HG03460 (cell line): ENCODE data around the gene CDHR5.
A peak's percentile ranks its signal among the peaks of the same experiment; 100 is the strongest.
"Not testable (repeated sequence)": the region's sequence is repeated elsewhere in the genome, so short reads cannot be mapped to it uniquely, and the experiment has no call there.

ENCODE experiments used
- ATAC-seq: cut with Tn5 transposase; IDR thresholded peaks from one replicate; pipeline ENCODE4 v1.9.1; 2021; ENCODE audit not compliant: unreplicated experiment

The CDHR5 gene

GRCh38 chr11:587978-588380 lies 36.8 kb downstream of the CDHR5 start:
- no peak for ATAC-seq

DNA sequence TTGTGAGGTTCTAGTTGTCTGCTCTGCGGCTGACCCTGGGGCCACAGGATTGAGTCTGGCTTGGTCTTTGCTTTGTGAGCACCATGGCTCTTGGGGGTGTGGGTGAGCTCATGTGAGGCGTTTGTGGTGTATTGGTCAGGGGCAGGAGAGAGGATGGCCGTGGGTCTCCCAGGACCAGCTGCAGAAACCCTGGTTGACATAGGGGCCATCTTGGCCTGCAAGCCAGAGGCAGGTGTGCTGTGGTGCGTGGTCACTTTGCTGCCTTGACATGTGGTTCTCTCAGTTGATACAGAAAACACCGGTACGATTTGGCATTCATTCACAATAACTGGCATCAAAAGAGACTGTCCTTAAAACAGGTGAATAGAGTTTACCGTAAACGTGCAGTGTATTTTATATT lies 37.2 kb downstream of the CDHR5 start:
- no peak for ATAC-seq

- ATAC-seq, result no peak
These were observed 38.1 kb downstream of the CDHR5 start for GRCh38 chr11:586376-587316.

DNA sequence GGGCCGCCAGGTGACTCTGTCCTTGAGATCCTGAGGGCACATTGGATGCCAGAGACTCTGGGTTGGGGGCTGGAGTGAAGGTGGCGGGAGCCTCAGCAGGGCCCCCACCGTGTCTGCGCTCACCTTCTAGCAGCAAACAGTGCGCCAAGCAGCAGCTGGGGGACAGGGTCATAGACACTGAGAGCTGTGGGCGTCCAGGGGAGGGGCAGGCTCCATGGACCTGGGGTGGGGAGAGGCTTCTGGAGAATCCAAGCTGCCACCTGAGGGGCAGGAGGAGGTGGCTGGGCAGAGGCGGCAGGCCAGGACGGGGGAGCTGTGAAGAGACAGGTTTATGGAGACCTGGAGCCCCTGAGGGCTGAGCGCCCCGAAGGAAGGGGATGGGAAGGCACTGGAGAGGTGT lies 40.5 kb downstream of the CDHR5 start:
- no peak for ATAC-seq

- ATAC-seq, result no peak
These were observed 43.0 kb downstream of the CDHR5 start for GRCh38 chr11:581752-582151.

GRCh38 chr11:581342-581741 lies 43.4 kb downstream of the CDHR5 start:
- no peak for ATAC-seq

DNA sequence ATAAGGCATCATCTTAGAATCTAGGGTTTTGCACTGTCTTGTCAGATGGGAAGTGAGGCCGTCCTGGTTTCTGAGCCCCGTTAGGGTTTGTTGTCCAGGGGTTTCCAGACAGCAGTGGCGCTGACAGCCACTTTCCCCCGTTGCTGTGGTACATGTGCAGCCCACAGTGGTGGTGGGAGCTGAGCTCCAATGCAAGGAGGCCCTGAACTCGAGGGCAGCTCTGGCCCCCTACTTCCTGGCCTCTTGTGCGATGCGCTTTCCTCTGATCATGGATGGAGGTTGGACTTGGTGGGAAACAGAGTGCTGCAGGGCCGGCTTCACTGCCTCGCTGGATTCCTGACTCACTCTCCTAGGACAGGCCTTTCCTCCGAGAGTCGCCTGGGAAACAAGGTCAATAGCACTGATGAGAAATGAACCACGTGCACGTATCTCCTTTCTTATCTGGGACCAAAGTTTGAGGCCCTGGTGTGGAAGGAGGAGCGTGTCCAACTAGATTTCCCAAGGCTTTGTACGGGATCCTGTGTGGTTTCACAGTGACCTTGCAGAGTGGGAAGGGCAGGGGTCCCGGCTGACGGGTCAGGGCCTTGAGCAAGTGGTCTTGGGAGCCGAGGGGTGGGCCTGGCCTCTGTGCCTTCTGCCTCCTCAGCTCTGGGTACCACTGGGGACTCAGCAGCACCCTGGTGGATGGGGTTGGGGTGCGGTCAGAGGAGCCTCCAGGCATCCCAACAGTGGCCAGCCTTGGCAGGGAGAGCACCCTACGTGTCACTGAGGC lies 44.7 kb downstream of the CDHR5 start:
- ATAC-seq, result no peak

GRCh38 chr11:578276-579035 lies 46.3 kb downstream of the CDHR5 start:
- no peak for ATAC-seq

DNA sequence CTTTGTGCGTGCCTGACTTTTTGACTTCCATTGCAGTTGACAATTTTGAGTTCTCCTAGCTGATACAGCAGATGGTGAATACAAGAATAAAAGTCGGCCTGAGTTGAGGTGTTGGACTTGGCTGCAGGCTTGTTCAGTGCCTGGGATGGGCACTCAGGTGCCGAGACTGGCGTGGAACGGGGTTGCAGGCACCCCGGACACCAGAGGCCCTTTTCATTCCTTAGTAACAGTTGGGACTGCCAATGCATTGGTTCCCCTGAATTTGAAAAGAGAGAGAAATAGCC lies 47.2 kb downstream of the CDHR5 start:
- no peak for ATAC-seq

- ATAC-seq, result no peak
These were observed 47.7 kb downstream of the CDHR5 start for GRCh38 chr11:576811-577610.

DNA sequence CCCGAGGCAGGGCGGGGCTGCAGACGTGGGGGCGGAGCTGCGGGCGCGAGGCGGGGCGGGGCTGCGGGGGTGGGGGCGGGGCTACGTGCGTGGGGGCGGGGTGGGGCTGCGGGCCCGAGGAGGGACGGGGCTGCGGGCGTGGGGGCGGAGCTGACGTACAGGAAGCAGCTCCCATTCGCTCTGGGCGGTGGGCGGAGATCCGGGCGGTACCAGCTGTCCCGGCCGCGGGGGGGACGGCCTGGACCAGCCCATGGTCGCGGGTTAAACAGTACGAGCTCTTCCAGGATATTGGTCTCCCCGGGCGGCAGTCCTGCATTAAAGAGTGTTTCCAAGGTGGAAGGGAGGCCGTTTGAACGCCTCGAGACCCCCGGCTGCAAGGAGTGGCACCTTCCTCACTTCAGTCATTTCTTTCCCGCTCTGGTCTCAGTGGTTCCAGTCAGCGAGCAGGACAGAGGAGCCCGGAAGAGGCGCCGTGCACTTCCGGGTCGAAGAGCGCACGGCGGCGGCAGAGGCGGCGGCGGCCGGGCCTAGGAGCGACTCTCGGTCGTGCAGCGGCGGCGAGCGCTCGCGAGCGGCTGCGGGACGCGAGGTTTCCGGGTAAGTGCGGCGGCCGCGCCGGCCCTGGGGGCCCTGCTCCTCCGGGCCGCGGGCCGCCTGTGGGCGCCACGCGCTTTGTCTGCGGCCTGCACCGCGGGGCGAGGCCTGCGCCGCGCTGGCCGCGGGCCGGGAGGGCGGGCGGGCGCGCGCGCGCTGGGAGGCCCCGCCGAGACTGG lies 48.6 kb downstream of the CDHR5 start, which contains the start of gene PHRF1:
TSS of gene PHRF1 (plus strand) at position 475 of the 773 bp plus-strand sequence. CDS start 5,043 bp downstream, outside the sequence.
- peak; percentile 84 for ATAC-seq

DNA sequence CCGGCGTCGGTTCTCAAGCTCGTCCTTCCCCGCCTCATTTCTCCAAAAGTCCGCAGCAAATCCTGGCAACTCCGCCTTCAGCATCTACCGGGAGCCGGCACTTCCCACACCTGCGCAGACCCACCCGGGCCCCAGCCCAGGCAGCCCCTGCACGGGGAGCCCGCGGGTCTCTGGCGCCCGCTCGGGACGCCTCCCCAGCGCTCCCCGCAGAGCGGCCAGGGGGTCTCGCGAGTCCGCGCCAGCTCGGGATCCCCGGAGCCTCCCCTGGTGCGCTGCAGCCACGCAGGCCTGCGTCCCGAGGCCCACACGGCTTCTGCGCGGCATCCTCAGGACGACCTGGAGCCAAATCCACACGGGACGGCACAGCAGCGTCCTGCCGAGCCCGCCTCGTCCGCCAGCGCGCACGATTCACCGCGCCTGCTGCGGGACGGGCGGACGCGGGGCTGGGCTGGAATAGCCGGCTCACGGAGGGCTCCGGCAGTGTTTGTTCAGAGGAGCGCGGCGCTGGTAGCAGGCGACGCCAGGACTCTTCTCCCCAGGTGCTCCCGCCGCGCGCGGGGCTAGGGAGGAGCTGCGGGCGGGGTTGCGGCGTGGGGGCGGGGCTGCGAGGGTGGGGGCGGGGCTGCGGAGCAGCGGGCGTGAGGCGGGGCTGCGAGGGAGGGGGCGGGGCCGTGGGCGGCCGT lies 49.3 kb downstream of the CDHR5 start:
- peak; percentile 22 for ATAC-seq

DNA sequence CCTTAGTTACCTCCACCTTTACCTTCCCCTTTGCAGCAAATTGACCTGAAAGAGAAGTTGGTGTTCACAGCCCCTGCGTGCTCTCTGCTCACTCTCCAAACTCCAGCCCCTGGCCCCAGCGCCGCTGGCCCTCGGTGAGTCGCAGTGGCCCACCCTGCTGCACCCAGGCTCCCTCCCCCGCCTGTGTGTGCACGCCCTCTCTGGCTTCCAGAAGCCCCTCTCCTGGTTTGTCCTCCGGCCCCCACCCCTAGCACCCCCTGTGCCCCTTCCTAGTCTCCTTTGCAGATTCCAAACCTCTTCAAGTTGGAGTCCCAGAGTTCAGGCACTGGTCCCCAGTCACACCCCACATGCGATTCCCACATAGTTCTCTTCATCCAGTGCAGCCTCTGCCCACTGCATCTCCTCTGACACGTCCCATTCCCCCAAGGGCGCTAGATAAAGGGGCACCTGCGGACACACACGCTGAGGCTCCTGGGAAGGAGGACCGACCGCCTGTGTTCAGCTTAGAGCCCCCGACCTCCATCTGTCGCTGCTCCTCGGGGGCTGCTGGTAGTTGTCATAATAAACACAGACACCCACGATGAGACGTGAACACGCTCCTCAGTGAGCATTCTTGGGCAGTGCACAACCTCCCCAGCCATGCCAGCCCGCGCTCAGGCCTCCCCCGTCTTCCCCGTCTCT lies 50.0 kb downstream of the CDHR5 start:
- ATAC-seq, result peak; percentile 7

DNA sequence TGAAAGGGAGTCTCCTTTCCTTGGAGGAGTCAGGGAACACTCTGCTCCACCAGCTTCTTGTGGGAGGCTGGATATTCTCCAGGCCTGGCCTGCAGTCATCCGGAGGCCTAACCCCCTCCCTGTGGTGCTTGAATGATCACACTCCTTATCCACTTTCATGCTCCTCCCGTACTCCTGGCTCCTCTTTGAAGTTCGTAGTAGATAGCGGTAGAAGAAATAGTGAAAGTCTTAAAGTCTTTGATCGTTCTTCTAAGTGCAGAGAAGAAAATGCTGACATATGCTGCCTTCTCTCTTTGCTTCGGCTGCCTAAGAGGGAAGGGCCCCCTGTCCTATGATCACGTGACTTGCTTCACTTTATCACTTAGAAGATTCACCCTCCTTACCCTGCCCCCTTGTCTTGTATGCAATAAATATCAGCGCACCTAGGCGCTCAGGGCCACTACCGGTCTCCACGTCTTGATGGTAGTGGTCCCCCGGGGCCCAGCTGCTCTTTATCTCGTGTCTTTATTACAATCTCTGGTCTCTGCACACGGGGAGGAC lies 50.7 kb downstream of the CDHR5 start:
- ATAC-seq, result not testable (repeated sequence)

- no peak for ATAC-seq
These were observed 51.5 kb downstream of the CDHR5 start for GRCh38 chr11:573146-573759.

GRCh38 chr11:571802-572185 lies 53.0 kb downstream of the CDHR5 start:
- ATAC-seq, result no peak

GRCh38 chr11:569158-569885 lies 55.4 kb downstream of the CDHR5 start:
- ATAC-seq, result no peak
